ENCODE data around the gene ARHGAP5. TPM values are rescaled to one million over a fixed set of nuclear protein-coding genes. Genes with fewer than 3 reads are reported as not detected.

Gene ARHGAP5
- polyA plus RNA-seq, 1 experiment = 45.6 TPM

- Histone ChIP-seq H3K27me3 (ENCODE audit: control insufficient read depth, insufficient read depth, low read length) (peaks cover 2% of the 10 kb centered on the region), H3K4me3 (ENCODE audit: low read depth, low read length) (peak within 1 kb of the TSS; percentile 70), H3K27ac (ENCODE audit: low read depth, low read length) (peak within 1 kb of the TSS; percentile 39), H3K9me3 (ENCODE audit: control insufficient read depth, insufficient read depth, low read length) (no peaks in the 10 kb centered on the region)
- peak; percentile 46 for DNase-seq (ENCODE audit: low read depth, low spot score)
- TF ChIP-seq, protein P1, sequence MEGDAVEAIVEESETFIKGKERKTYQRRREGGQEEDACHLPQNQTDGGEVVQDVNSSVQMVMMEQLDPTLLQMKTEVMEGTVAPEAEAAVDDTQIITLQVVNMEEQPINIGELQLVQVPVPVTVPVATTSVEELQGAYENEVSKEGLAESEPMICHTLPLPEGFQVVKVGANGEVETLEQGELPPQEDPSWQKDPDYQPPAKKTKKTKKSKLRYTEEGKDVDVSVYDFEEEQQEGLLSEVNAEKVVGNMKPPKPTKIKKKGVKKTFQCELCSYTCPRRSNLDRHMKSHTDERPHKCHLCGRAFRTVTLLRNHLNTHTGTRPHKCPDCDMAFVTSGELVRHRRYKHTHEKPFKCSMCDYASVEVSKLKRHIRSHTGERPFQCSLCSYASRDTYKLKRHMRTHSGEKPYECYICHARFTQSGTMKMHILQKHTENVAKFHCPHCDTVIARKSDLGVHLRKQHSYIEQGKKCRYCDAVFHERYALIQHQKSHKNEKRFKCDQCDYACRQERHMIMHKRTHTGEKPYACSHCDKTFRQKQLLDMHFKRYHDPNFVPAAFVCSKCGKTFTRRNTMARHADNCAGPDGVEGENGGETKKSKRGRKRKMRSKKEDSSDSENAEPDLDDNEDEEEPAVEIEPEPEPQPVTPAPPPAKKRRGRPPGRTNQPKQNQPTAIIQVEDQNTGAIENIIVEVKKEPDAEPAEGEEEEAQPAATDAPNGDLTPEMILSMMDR (IDR thresholded peaks at IDR 0.05; ENCODE audit: low read depth, low read length) = no peak
- ChIA-PET CTCF (interaction anchor here (1.5 kb wide), 1 partner anchor 130 kb away, joined by 7 read pairs; no protein-coding TSS in a partner anchor), POLR2A (interaction anchor here (1.0 kb wide), 1 partner anchor 127 kb away, joined by 6 read pairs; the partner anchor contains the start of gene ARHGAP5)
Observed at GRCh38 chr14:32202998-32203882, 126.1 kb downstream of the ARHGAP5 start, which contains the start of gene RNU6-8. Gene RNU6-8, minus strand, starts transcription at chr14:32203269.

DNA sequence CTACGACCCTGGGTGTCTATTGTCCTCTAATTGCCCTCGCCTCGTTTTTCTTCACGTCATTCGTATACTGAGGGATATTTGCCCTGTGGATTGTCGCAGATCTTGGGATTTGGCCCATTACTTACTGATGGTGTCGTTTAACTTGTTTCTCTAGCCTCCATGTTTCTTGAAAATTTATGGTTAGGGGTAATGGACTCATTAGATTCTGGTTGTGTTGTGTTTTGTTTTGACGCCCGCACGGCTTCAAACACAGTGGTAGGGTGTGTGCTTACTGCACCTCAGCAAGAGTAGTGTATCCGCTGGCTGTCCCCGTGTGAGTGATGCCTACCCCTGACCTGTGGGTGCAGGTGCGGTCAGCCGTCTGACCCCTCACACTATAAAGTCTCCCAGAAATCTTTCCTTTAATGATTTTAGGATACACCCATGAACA, 126.8 kb downstream of the ARHGAP5 start:
- CTCF ChIA-PET = no interaction called here

DNA sequence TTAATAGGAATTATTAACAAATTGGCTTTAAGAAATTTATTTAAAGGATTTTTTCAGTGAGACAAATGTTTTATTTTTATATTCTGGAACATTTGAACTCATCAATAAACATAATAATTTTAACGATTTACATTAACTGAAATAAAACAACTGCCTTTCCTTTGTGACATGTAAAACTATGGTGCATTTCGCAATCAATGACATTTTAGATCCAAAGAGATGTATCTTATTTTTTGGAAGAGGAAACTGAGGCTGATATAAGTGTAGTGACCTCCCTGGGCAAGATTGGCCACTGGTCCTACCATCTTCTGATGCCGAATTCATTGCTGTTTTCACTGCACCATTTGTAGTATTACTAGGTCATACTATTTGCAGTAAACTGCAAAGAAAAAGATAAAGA, 128.4 kb downstream of the ARHGAP5 start:
- Histone ChIP-seq H3K27me3 (ENCODE audit: control insufficient read depth, insufficient read depth, low read length) (peaks cover 4% of the 10 kb centered on the region), H3K27ac (ENCODE audit: low read depth, low read length) (no peak overlapping the region), H3K9me3 (ENCODE audit: control insufficient read depth, insufficient read depth, low read length) (no peaks in the 10 kb centered on the region), H3K4me3 (ENCODE audit: low read depth, low read length) (no peak overlapping the region)
- TF ChIP-seq, protein P1 (IDR thresholded peaks at IDR 0.05; ENCODE audit: low read depth, low read length) = no peak
- DNase-seq (ENCODE audit: low read depth, low spot score) = no peak
- ChIA-PET POLR2A (no interaction called here), CTCF (no interaction called here)

More for the DNA sequence above, 126.8 kb downstream of the ARHGAP5 start:
- no peak for DNase-seq (ENCODE audit: low read depth, low spot score)
- TF ChIP-seq, protein P1 (IDR thresholded peaks at IDR 0.05; ENCODE audit: low read depth, low read length) = no peak
- POLR2A ChIA-PET = interaction anchor here (1.0 kb wide), 1 partner anchor 127 kb away, joined by 6 read pairs; the partner anchor contains the start of gene ARHGAP5
- Histone ChIP-seq H3K27ac (ENCODE audit: low read depth, low read length) (no peak overlapping the region), H3K27me3 (ENCODE audit: control insufficient read depth, insufficient read depth, low read length) (peaks cover 2% of the 10 kb centered on the region), H3K9me3 (ENCODE audit: control insufficient read depth, insufficient read depth, low read length) (no peaks in the 10 kb centered on the region), H3K4me3 (ENCODE audit: low read depth, low read length) (peak overlapping the region; percentile 70)

GRCh38 chr14:32205984-32206383, 128.9 kb downstream of the ARHGAP5 start:
- no peaks in the 10 kb centered on the region for H3K9me3 ChIP-seq (ENCODE audit: control insufficient read depth, insufficient read depth, low read length)
- H3K27ac ChIP-seq (ENCODE audit: low read depth, low read length) = no peak overlapping the region
- ChIA-PET CTCF (no interaction called here), POLR2A (no interaction called here)
- no peak for DNase-seq (ENCODE audit: low read depth, low spot score)
- H3K4me3 ChIP-seq (ENCODE audit: low read depth, low read length) = no peak overlapping the region
- H3K27me3 ChIP-seq (ENCODE audit: control insufficient read depth, insufficient read depth, low read length) = peaks cover 4% of the 10 kb centered on the region
- TF ChIP-seq, protein P1 (IDR thresholded peaks at IDR 0.05; ENCODE audit: low read depth, low read length) = no peak

DNA sequence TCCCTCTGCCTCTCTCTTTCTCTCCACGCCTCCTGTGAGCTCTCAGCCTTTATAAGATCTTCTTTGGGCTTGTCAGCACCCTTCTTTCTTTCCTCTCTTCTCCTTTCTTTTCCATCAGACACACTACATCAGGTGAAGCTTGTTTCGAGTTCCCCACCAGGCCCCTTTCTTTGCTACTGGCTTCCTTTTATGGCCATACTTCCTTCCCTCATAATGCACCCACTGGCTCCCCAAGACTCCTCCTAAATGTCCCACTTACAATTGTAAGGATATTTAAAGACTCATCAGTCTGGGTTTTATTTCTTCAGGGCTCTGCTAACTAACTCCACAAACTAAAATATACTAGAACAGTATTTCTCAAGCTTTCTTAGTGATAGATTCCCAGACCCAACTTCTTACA, 129.4 kb downstream of the ARHGAP5 start:
- Histone ChIP-seq H3K4me3 (ENCODE audit: low read depth, low read length) (no peak overlapping the region), H3K27ac (ENCODE audit: low read depth, low read length) (no peak overlapping the region), H3K9me3 (ENCODE audit: control insufficient read depth, insufficient read depth, low read length) (no peaks in the 10 kb centered on the region), H3K27me3 (ENCODE audit: control insufficient read depth, insufficient read depth, low read length) (peaks cover 4% of the 10 kb centered on the region)
- CTCF ChIA-PET = interaction anchor here (1.2 kb wide), 1 partner anchor 133 kb away, joined by 3 read pairs; no protein-coding TSS in a partner anchor
- no peak for DNase-seq (ENCODE audit: low read depth, low spot score)
- TF ChIP-seq, protein P1 (IDR thresholded peaks at IDR 0.05; ENCODE audit: low read depth, low read length) = no peak
- POLR2A ChIA-PET = no interaction called here

Measured in AG04450 (cell line).